Activated naive CD4-positive, alpha-beta T cell treated with anti-CD3 and anti-CD28 coated beads, Interleukin-2, amount 50 U/mL, for 72 hours (primary cell): ENCODE results near the gene ZNF367. TPM values are rescaled to one million over a fixed set of nuclear protein-coding genes. Genes with fewer than 3 reads are reported as not detected.
A peak's percentile ranks its signal among the peaks of the same experiment; 100 is the strongest.

ENCODE experiments used
- ATAC-seq, 2 donors: fragments of 150-1000 bp; cut with Tn5 transposase; 2 replicates each; pipeline ENCODE4 v1.10.0; 2021; ENCODE audit warnings: mild to moderate bottlenecking in 2 of 2, moderate library complexity in 2 of 2
- DNase-seq, 2 donors: peaks; one replicate each; pipeline ENCODE4 v3.0.0; 2021 to 2022; ENCODE audit warnings: low spot score in 2 of 2
- H3K27ac Mint-ChIP-seq, 2 donors: one replicate each; pipeline ENCODE4 v1.8.0; 2022; ENCODE audit warnings: mild to moderate bottlenecking in 2 of 2, mixed read lengths in 2 of 2
- H3K36me3 Mint-ChIP-seq, 2 donors: one replicate each; pipeline ENCODE4 v1.8.0; 2022; ENCODE audit warnings: mixed read lengths in 2 of 2
- H3K9me3 Mint-ChIP-seq, 2 donors: one replicate each; pipeline ENCODE4 v1.8.0; 2022; ENCODE audit warnings: mixed read lengths in 2 of 2
- total RNA-seq, 2 donors: library from RNA; stranded (reverse); gene quantifications; one replicate each; pipeline ENCODE4 v1.2.3, GENCODE V29; 2022

Gene ZNF367
- total RNA-seq, 2 donors from 2014 or later = 17.7 to 42.6 TPM

DNA sequence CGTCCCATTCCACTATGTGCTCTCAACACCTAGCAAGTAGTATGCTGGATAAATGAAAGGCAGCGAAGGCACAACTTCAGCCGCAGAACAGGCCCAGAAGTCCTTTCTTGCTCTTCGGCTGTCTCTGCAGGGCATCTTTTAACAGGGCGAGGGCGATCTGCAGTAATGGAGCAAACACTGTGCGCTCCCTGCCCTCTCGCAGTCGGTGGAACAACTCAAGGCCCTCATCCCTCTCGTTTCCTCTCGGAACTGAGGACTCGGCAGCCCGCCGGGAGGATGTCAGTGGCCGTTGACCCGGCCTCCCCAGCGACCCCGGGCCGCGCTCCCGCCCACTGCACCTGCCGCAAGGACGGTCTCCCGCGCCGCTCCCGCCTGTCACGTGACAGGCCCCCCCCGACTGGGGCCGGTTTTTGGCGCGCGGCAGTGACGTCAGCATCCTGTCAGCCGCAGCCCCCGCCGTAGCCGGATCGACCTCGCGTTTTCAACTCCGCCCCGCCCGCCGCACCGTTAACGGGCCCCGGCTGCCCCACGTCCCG, 1.1 kb downstream of the ZNF367 start:
- H3K36me3 Mint-ChIP-seq = peaks cover 9 to 12% of the 10 kb centered on the region in 2 donors
- no peaks in the 10 kb centered on the region for H3K9me3 Mint-ChIP-seq
- peak; percentile 11 to 23 for ATAC-seq

DNA sequence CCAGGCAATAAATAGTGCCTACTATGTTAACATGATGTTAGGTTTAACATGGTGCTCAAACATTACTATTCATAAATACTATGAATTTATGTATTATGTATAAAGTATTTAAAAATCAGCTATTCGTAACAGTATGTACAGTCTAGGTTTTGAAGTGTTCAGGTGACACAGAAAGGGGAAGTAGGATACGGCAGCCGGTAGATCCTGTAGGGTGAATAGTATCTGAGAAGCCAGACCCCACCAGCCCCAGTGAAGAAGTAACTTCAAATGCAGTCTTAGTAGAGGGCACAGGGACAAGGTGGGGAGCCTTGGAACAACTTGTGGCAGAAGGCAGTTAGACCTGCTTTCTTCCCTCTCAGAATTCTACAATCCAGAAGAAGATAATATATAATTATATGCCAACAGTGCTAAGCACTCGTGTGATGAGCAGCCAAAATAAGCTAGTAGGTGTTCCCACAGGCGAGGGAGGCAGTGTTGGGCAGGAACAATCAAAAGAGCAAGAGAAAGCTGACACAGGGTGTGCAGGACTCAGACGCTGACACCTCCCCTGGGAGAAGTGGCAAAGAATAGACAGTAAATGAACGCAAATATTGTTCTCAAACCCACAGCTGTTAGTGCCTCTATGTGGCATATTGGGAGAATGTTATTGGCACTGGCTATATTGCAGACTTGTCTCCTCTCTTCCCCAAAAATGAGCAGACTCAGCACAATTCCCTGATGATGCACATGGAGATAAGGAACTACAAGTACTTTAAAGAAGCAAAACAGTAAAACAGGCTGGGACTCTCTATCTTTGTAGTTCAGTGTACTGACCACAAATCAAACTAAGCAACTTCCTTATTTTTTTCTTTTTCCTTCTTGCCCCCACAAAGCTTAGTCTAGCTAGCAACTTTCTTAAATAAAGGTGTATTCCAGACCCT, 4.6 kb downstream of the ZNF367 start:
- Mint-ChIP-seq H3K36me3 (peaks cover 18 to 22% of the 10 kb centered on the region in 2 donors), H3K9me3 (no peaks in the 10 kb centered on the region), H3K27ac (no peak overlapping the region)
- no peak for DNase-seq
- ATAC-seq = no peak

More for the DNA sequence above, 1.1 kb downstream of the ZNF367 start:
- peak overlapping the region; percentile 77 to 88 for H3K27ac Mint-ChIP-seq
- peak; percentile 81 to 86 for DNase-seq

DNA sequence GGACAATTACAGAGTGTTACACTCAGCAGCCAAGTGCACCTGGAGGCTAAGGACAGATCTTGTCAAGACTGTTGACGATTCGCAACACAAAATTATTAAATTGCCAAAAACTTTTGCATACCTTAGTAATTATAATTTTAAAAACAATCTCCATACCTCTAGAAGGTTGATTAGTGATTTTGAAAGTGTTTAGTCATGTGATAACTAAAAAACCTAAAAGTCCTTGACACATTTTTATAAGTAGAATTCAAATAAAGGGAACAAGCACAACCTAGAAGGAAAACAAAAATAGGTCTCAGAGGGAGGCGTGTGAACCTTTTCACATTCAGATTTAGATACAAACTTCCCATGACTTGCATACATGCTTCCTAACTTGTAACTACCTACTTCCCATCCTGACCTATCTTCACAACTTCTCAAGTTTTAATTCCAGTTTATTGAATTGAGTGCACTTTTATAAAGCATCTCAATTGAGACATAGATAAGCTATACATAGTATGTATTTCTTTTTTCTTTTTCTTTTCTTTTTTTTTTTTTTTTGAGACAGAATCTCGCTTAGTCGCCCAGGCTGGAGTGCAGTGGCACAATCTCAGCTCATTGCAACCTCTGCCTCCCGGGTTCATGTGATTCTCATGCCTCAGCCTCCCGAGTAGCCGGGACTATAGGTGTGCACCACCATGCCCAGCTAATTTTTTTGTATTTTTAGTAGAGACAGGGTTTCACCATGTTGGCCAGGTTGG, 5.8 kb downstream of the ZNF367 start:
- Mint-ChIP-seq H3K36me3 (peaks cover 16 to 25% of the 10 kb centered on the region in 2 donors), H3K27ac (no peak overlapping the region), H3K9me3 (no peaks in the 10 kb centered on the region)
- ATAC-seq (no peak), DNase-seq (no peak)

DNA sequence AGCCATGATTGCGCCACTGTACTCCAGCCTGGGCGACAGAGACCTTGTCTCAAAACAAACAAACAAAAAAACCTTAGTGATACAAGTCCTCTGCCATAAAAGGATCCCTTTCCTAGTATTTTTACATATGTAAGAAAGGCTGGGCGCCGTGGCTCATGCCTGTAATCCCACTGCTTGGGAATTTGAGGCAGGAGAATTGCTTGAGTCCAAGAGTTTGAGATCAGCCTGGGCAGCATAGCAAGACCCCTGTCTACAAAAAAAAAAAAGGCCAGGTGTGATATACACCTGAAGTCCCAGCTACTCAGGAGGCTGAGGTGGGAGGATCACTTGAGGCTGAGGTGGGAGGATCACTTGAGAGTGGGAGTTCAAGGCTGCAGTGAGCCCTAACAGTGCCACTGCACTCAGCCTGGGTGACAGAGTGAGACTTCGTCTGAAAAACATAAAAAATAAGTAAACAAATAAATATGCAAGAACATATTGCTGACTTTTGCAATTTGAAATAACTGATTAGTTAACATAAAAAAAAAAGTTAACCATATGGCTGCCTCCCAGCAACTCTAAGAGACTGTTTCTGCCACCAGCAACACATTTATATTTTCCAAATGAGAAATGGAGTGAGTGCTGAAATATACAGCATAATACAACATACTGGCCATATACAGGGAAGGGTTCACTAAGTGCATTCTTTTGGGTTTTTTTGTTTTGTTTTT, 6.9 kb downstream of the ZNF367 start:
- H3K9me3 Mint-ChIP-seq = no peaks in the 10 kb centered on the region
- peaks cover 12 to 23% of the 10 kb centered on the region in 2 donors for H3K36me3 Mint-ChIP-seq
- H3K27ac Mint-ChIP-seq = no peak overlapping the region
- no peak for ATAC-seq
- DNase-seq = no peak

DNA sequence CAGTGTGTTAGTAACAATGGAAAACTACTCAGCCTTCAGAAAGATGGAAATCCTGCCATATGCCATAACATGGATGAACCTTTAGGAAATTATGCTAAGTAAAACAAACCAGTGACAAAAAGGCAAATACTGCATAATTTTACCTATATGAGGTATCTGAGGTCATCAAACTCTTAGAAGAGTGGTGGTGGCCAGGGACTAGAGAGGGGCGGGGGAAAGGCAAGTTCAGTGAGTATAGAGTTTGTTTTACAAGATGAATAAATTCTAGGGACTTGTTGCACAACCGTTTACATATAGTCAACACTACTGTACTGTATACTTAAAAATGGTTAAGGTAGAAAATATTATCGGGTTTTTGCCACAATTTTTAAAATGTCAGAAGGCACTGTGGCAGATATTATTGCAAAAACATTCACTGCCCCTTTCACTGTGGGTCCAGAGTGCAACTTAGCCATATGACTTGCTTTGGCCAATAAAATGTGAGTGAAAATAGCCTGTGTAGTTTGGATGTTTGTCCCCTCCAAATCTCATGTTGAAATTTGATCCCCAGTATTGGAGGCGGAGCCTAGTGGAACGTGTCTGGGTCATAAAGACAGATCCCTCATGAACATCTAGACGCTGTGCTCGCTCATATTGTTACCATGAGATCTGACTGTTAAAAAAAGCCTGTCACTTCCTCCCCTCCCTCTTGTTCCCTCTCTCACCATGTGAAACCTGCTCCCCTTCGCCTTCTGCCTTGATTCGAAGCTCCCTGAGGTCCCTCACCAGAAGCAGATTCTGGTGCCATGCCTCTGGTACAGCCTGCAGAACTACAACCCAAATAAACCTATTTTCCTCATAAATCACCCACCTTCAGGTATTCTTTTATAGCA, 9.5 kb downstream of the ZNF367 start:
- H3K27ac Mint-ChIP-seq = peak overlapping the region in 1 of 2 donors; percentile 29
- H3K9me3 Mint-ChIP-seq = no peaks in the 10 kb centered on the region
- no peak for DNase-seq
- peak; percentile 34 to 56 for ATAC-seq
- peaks cover 12 to 23% of the 10 kb centered on the region in 2 donors for H3K36me3 Mint-ChIP-seq

DNA sequence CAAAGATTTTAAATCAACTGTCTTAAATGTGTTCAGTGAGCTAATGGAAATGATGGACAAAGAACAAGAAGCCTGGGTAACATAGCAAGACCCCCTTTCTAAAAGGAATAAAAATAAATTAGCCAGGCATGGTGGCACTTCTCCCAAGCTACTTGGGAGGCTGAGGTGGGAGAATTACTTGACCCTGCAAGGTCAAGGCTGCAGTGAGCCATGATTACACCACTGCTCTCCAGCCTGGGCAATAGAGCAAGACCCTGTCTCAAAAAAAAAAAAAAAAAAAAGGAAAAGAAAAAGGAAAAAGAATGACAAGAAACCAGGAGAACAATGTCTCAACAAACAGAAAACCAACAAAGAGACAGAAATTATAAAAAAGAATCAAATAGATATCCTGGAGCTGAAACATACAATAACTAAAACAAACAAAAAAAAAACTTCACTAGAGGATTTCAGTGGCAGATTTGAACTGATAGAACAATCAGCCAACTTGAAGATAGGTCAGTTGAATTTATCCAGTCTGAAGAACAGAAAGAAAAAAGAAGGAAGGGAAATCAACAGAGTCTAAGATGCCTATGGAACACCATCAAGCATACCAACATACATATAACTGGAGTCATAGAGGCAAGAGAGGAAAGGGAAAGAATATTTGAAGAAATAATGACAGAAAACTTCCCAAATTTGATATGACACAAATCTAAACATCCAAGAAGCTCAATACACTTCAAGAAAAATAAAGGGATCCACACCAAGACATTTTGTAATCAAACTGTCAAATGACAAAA, 17.8 kb downstream of the ZNF367 start:
- no peaks in the 10 kb centered on the region for H3K9me3 Mint-ChIP-seq
- DNase-seq = no peak
- H3K36me3 Mint-ChIP-seq = peaks cover 20 to 22% of the 10 kb centered on the region in 2 donors
- peak overlapping the region in 1 of 2 donors; percentile 77 for H3K27ac Mint-ChIP-seq
- no peak for ATAC-seq

DNA sequence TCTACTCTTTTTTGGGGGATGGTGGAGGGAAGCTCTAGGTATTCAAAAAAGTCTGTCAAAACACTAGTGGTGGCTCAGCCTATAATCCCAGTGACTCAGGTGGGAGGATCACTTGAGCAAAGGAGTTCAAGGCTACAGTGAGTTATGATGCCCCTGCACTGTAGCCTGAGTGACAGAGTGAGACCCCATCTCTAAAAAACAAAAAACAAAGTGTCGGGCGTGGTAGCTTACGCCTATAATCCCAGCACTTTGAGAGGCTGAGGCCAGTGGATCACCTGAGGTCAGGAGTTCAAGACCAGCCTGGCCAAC, 18.9 kb downstream of the ZNF367 start:
- Mint-ChIP-seq H3K9me3 (no peaks in the 10 kb centered on the region), H3K36me3 (peaks cover 23 to 26% of the 10 kb centered on the region in 2 donors), H3K27ac (peak overlapping the region in 1 of 2 donors; percentile 77)
- DNase-seq = no peak
- no peak for ATAC-seq

DNA sequence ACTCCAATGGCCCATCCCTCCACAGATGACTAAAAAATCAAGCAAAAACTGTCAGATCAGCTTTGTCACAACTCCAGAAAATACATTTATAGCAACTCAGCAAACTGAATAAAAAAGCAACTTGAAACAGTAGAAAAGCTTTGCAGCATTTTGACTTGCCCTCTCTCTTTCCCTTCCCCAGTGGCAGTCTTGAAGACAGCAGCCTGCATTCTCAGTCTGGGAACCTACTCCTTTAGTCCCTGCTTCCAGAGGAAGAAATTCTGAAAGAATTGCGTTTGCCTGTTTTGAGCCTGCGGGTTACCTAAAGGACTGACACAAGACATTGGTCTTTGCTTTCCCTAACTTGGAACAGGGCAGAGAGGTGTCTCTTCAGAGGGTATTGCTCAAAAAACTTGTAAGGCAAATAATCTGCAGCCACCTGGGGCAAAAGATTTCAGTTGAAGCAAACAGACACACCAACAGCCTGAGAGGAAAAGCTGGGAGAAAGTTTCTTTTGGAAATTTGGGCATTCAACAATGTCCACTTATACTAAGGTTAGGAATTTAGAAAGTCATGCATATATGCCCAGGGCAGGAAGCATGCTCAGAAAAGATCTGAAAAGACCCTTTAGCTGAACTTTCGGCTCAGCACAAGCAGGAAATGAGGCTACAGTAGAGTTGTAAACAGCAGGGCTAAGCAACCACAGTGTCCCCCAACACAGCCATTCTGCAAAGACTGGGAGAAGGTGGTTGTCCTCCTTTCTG, 19.4 kb downstream of the ZNF367 start:
- no peaks in the 10 kb centered on the region for H3K9me3 Mint-ChIP-seq
- no peak for DNase-seq
- ATAC-seq = no peak
- peaks cover 23 to 26% of the 10 kb centered on the region in 2 donors for H3K36me3 Mint-ChIP-seq
- H3K27ac Mint-ChIP-seq = peak overlapping the region; percentile 2 to 77

DNA sequence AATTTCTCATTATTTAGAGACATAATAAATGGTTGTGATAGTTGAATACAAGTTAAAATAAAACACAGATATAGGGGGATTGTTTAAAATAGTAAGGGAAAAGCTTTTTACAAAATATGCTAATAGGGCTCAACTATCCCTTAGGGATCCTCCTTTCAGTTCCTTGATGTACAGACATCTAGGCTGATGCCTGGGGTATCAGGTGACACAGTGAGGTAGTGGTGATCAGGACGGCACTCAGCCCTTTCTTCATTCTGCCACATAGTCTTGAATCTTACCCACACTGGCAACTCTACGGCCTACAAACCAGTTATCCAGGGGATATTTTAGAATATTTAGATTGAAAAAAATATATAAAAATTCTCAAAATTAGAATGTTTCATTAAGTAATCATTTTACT, 22.2 kb downstream of the ZNF367 start:
- no peaks in the 10 kb centered on the region for H3K9me3 Mint-ChIP-seq
- H3K36me3 Mint-ChIP-seq = peaks cover 26 to 32% of the 10 kb centered on the region in 2 donors
- H3K27ac Mint-ChIP-seq = no peak overlapping the region
- DNase-seq (no peak), ATAC-seq (no peak)

DNA sequence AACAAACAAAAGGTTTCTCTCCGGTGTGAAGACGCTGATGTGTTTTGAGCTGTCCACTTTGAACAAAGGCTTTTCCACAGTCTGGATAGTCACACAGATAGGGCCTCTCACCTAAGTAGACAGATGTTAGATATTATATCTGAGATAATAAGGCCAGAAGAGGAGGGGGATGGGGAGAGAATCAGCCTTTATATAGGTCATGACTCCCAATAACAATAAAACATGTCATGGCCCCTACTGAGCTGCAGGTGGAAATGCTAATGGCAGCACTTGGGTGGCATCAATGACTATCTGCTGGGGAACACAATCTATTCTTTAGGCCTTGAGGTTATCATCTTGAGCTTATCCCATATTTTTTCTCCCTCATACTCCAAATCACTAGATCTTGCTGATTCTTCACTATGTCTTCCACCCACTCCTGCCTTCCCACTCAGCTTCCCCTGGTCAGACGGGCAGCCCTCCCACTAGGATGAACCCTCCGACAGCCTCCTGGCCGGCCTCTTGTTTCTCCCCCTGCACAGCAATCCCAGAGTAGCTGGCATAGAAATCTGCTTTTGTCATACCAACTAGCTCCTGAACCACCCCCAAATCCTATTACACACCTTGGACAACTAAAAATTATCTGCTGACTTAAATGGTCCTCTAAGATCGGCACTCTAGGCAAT, 23.2 kb downstream of the ZNF367 start:
- ATAC-seq (no peak), DNase-seq (no peak)
- H3K36me3 Mint-ChIP-seq = peaks cover 16 to 31% of the 10 kb centered on the region in 2 donors
- peak overlapping the region in 1 of 2 donors; percentile 38 for H3K27ac Mint-ChIP-seq
- H3K9me3 Mint-ChIP-seq = no peaks in the 10 kb centered on the region

DNA sequence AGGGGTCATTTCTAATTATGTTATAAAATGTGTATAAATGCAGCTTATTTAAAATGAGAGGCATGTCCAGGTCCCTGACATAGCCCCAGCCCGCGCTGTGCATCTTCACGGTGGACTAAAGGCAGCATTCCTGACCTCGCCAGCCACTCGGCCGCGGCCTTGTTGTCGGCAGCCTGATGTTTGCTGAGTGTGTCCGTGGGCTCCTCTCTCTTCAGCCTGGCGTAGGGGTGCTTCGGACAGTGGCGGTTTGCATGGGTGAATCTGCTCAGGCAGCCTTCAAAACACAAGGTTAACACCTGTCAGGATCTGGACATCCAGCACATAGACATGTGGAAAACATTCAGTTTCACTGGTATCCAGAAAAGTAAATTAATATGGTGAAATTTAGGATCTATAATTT, 25.9 kb downstream of the ZNF367 start:
- ATAC-seq = no peak
- peaks cover 15 to 25% of the 10 kb centered on the region in 2 donors for H3K36me3 Mint-ChIP-seq
- DNase-seq = no peak

DNA sequence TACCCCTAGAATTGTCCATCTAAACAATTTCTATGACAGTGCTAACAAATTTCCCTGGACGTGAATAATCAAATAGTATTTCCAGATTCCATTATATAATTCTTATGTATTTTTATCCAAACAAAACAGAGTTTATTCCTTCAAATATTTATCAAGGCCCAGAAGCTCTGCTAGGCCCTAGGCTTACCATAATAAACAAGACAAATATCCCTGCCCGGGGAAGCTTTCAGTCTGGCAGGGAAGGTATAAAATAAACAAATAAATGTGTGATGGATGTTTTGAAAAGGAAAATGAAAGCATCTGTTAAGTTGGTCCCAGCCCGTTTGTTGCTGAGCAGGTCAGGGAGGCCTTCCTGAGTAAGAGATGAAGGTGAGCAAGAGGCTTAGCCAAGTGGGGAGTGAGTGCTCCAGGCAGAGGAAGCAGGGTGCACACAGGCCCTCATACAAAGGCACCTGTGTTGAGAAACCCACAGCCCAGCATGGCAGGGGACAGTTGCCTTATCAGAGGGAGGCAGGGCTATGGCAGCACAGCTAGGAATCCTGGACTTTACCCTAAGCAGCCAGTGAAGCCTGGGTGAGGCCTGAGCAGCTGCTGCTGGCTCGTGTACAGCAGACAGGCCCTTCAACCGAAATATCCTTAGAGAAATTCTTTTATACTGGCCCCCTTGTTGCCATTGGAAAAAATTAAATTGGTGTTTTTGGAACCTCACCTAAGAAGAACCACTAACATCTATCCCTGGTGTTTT, 27.0 kb downstream of the ZNF367 start:
- DNase-seq (no peak), ATAC-seq (no peak)
- peak overlapping the region; percentile 12 to 80 for H3K27ac Mint-ChIP-seq
- H3K36me3 Mint-ChIP-seq = peaks cover 15 to 31% of the 10 kb centered on the region in 2 donors
- H3K9me3 Mint-ChIP-seq = no peaks in the 10 kb centered on the region

More for the DNA sequence above, 25.9 kb downstream of the ZNF367 start:
- H3K9me3 Mint-ChIP-seq = no peaks in the 10 kb centered on the region
- peak overlapping the region in 1 of 2 donors; percentile 19 for H3K27ac Mint-ChIP-seq

DNA sequence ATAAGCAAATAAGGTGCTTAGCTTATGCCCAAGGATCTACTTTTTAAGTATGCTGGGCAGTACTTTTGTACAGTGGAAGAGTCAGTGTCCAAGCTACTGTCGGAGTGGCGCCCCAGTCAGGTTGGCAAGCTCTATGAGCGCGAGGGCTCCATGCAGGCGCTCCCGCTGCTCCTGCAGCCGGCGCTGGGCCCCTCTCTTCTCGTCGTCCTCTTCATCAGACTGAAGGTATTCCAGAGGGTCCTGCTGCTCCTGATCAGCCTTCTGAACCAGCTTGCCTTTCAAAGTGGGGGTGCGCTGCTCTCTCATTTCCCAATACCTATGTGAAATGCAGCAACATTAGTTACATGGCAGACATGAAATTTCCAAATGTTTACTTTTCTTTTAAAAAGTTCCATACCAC, 30.0 kb downstream of the ZNF367 start:
- Mint-ChIP-seq H3K9me3 (no peaks in the 10 kb centered on the region), H3K27ac (no peak overlapping the region), H3K36me3 (peaks cover 14 to 22% of the 10 kb centered on the region in 2 donors)
- ATAC-seq (no peak), DNase-seq (no peak)
